ENCODE measurements around the gene EPB41L1.
A peak's percentile ranks its signal among the peaks of the same experiment; 100 is the strongest.
"Not testable (repeated sequence)": the region's sequence is repeated elsewhere in the genome, so short reads cannot be mapped to it uniquely, and the experiment has no call there.

The EPB41L1 gene

DNA sequence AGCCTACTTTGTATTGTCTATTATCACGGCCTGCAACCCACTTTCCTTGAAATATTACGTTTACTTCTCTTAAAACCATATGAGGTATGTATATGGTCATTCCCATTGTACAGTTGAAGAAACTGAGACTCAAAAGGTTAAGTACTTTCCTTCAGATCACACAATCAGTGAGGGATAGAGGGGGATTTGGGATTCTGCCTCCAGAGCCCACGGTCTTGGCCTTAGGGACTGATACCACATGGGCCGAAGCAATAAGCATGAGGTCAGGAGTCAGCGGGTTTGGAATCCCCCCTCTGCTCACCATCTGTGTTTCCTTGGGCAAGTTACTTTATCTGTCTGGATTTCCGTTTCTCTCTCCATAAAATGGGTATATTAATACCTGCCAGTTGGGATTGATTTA, 19.4 kb upstream of the EPB41L1 start:
- H3K4me3 ChIP-seq (replicated peaks; ENCODE audit: insufficient read depth, low read length), result no peak overlapping the region
- TF ChIP-seq, protein P1, sequence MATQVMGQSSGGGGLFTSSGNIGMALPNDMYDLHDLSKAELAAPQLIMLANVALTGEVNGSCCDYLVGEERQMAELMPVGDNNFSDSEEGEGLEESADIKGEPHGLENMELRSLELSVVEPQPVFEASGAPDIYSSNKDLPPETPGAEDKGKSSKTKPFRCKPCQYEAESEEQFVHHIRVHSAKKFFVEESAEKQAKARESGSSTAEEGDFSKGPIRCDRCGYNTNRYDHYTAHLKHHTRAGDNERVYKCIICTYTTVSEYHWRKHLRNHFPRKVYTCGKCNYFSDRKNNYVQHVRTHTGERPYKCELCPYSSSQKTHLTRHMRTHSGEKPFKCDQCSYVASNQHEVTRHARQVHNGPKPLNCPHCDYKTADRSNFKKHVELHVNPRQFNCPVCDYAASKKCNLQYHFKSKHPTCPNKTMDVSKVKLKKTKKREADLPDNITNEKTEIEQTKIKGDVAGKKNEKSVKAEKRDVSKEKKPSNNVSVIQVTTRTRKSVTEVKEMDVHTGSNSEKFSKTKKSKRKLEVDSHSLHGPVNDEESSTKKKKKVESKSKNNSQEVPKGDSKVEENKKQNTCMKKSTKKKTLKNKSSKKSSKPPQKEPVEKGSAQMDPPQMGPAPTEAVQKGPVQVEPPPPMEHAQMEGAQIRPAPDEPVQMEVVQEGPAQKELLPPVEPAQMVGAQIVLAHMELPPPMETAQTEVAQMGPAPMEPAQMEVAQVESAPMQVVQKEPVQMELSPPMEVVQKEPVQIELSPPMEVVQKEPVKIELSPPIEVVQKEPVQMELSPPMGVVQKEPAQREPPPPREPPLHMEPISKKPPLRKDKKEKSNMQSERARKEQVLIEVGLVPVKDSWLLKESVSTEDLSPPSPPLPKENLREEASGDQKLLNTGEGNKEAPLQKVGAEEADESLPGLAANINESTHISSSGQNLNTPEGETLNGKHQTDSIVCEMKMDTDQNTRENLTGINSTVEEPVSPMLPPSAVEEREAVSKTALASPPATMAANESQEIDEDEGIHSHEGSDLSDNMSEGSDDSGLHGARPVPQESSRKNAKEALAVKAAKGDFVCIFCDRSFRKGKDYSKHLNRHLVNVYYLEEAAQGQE (IDR thresholded peaks at IDR 0.05; ENCODE audit: insufficient replicate concordance, low read depth), result no peak
- no peak for TF ChIP-seq POLR2AphosphoS5 (IDR thresholded peaks at IDR 0.05; ENCODE audit: low read depth)
- TF ChIP-seq, protein P2, sequence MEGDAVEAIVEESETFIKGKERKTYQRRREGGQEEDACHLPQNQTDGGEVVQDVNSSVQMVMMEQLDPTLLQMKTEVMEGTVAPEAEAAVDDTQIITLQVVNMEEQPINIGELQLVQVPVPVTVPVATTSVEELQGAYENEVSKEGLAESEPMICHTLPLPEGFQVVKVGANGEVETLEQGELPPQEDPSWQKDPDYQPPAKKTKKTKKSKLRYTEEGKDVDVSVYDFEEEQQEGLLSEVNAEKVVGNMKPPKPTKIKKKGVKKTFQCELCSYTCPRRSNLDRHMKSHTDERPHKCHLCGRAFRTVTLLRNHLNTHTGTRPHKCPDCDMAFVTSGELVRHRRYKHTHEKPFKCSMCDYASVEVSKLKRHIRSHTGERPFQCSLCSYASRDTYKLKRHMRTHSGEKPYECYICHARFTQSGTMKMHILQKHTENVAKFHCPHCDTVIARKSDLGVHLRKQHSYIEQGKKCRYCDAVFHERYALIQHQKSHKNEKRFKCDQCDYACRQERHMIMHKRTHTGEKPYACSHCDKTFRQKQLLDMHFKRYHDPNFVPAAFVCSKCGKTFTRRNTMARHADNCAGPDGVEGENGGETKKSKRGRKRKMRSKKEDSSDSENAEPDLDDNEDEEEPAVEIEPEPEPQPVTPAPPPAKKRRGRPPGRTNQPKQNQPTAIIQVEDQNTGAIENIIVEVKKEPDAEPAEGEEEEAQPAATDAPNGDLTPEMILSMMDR (IDR thresholded peaks at IDR 0.05; ENCODE audit: insufficient read depth, low read length), result no peak
- no peak for TF ChIP-seq SPI1 (IDR thresholded peaks at IDR 0.05; ENCODE audit: borderline replicate concordance, low read depth)
- TF ChIP-seq GABPA (IDR thresholded peaks at IDR 0.05; ENCODE audit: low read depth), result no peak
- DNase-seq (ENCODE audit: low read depth in 1 of 2, low spot score in 1 of 2), result no peak
- H3K27me3 ChIP-seq (ENCODE audit: insufficient read depth, poor library complexity, severe bottlenecking), result no peaks in the 10 kb centered on the region
- H3K27ac ChIP-seq (replicated peaks), result no peak overlapping the region

DNA sequence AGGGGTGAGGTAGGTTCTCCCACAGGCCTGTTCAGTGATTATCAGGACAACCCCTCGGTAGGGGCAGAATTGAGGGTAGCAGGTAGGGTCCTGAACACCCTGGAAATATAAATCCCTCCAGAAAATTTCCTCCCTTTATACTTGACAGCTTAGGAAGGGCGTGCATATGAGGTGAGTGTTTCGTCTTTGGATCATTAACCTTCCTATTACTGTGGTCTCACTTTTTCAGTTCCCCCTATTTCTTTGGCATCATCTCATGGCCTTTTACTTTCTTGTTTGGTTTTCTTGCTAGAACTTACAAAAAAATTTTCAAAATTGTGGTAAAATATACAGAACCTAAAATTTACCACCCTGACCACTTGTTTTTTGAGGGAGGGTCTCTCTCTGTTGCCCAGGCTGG, 18.7 kb upstream of the EPB41L1 start:
- Histone ChIP-seq H3K4me3 (replicated peaks; ENCODE audit: insufficient read depth, low read length) (no peak overlapping the region), H3K27me3 (ENCODE audit: insufficient read depth, poor library complexity, severe bottlenecking) (no peaks in the 10 kb centered on the region), H3K27ac (replicated peaks) (no peak overlapping the region)
- no peak for DNase-seq (ENCODE audit: low read depth in 1 of 2, low spot score in 1 of 2)
- TF ChIP-seq, protein P1 (IDR thresholded peaks at IDR 0.05; ENCODE audit: insufficient replicate concordance, low read depth), result no peak
- no peak for TF ChIP-seq GABPA (IDR thresholded peaks at IDR 0.05; ENCODE audit: low read depth)
- TF ChIP-seq, protein P2 (IDR thresholded peaks at IDR 0.05; ENCODE audit: insufficient read depth, low read length), result no peak
- TF ChIP-seq SPI1 (IDR thresholded peaks at IDR 0.05; ENCODE audit: borderline replicate concordance, low read depth), result no peak

DNA sequence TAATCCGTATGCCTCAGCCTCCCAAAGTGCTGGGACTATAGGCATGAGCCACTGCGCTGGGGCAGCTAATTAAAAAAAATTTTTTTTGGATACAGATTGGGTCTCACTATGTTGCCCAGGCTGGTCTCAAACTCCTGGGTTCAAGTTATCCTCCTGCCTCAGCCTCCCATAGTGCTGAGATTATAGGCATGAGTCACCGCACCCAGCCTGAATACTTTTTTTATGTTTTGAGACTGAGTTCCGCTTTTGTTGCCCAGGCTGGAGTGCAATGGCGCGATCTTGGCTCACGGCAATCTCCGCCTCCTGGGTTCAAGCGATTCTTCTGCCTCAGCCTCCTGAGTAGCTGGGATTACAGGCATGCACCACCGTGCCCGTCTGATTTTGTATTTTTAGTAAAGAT, 17.2 kb upstream of the EPB41L1 start:
- H3K27ac ChIP-seq (replicated peaks), result not testable (repeated sequence)

DNA sequence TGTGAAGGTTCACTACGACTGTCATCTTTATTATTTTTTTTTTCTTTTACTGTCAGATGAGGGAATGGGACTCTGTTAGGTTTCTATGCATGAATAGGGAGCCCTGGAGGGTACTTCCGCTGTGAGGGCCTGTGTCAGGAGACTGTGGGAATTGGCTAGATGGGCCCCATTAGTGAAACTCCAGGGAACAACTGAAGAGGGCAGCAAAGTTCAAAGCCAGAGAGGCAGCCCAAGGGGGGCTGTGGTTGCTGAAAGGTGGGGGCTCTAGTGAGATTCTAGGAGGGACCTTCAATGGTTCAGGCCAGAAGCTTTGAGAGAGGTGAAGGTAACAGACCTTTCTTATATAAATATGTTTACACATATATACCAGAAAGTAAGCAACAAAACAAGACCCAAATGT, 13.2 kb upstream of the EPB41L1 start:
- no peak overlapping the region for H3K4me3 ChIP-seq (replicated peaks; ENCODE audit: insufficient read depth, low read length)
- no peak overlapping the region for H3K27ac ChIP-seq (replicated peaks)
- no peak for DNase-seq (ENCODE audit: low read depth in 1 of 2, low spot score in 1 of 2)
- H3K27me3 ChIP-seq (ENCODE audit: insufficient read depth, poor library complexity, severe bottlenecking), result no peaks in the 10 kb centered on the region
- TF ChIP-seq SPI1 (IDR thresholded peaks at IDR 0.05; ENCODE audit: borderline replicate concordance, low read depth) (no peak), GABPA (IDR thresholded peaks at IDR 0.05; ENCODE audit: low read depth) (no peak), POLR2AphosphoS5 (IDR thresholded peaks at IDR 0.05; ENCODE audit: low read depth) (no peak)
- TF ChIP-seq, protein P1 (IDR thresholded peaks at IDR 0.05; ENCODE audit: insufficient replicate concordance, low read depth), result no peak
- TF ChIP-seq, protein P2 (IDR thresholded peaks at IDR 0.05; ENCODE audit: insufficient read depth, low read length), result no peak

More for the DNA sequence above, 17.2 kb upstream of the EPB41L1 start:
- not testable (repeated sequence) for H3K27me3 ChIP-seq (ENCODE audit: insufficient read depth, poor library complexity, severe bottlenecking); H3K4me3 ChIP-seq (replicated peaks; ENCODE audit: insufficient read depth, low read length)
- DNase-seq (ENCODE audit: low read depth in 1 of 2, low spot score in 1 of 2), result peak in 1 of 2 experiments; percentile 52
- TF ChIP-seq SPI1 (IDR thresholded peaks at IDR 0.05; ENCODE audit: borderline replicate concordance, low read depth), result peak; percentile 90

Data from HL-60 (cell line).